Right atrium auricular region (tissue), 2 donors: Measurements from ENCODE around the gene ZNF687. TPM values are rescaled to one million over a fixed set of nuclear protein-coding genes. Genes with fewer than 3 reads are reported as not detected.

ENCODE experiments used
- DNase-seq: peaks from one replicate; pipeline ENCODE4 v3.0.0-alpha.2; 2019; ENCODE audit warnings: low spot score
- H3K27ac ChIP-seq, 2 donors: fragments of 200-600 bp; sonication (generic); 1 replicate in 1 of 2; 2 replicates in 1 of 2; pipeline ENCODE4 v1.5.1; 2016 to 2019
- H3K27me3 ChIP-seq, 2 donors: fragments of 200-600 bp; sonication (generic); one replicate each; pipeline versions ENCODE4 v1.5.1 to v1.6.0; 2017 to 2019
- H3K36me3 ChIP-seq: fragments of 200-600 bp; sonication (generic); one replicate; pipeline ENCODE4 v1.5.1; 2016
- H3K4me1 ChIP-seq, 2 donors: fragments of 200-600 bp; sonication (generic); one replicate each; pipeline versions ENCODE4 v1.5.1 to v1.6.0; 2017 to 2019
- H3K4me3 ChIP-seq, 2 donors: fragments of 200-600 bp; sonication (generic); 1 replicate in 1 of 2; 2 replicates in 1 of 2; pipeline ENCODE4 v1.5.1; 2017 to 2019; ENCODE audit warnings: mild to moderate bottlenecking in 1 of 2, moderate library complexity in 1 of 2
- H3K9me3 ChIP-seq, 2 donors: fragments of 200-600 bp; sonication (generic); one replicate each; pipeline ENCODE4 v1.5.1; 2019
- CTCF ChIP-seq, 2 donors: fragments of 200-600 bp; sonication (generic); IDR thresholded peaks; one replicate each; pipeline ENCODE4 v1.5.1; 2019; ENCODE audit warnings: antibody characterized with exemption in 2 of 2
- total RNA-seq, 2 donors: library from RNA; depleted of rRNA; stranded (reverse); fragments of >200 nt; gene quantifications; one replicate each; pipeline ENCODE4 v1.1.0, GENCODE V29; 2016

The ZNF687 gene
- total RNA-seq, 2 donors from 2014 or later, result 12.9 to 26.3 TPM

DNA sequence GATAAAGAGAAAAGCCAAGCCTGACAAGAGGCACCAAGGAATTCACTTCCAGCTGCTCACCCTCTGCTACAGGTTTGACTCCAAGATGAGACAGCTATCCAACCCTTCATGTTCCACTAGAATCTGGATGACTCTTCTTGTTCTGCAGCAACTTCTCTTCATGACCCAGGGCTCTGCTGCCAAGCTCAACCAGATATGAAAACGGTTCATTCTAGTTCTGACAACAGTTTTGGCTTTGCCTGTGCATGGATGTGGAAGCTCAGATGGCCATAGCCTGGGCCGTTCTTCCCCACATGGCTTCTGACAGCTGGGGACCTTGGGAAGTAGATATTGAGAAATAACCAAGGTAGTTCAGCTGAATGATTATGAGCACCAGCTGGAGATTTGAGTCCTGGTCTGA, 31.4 kb downstream of the ZNF687 start:
- no peak for TF ChIP-seq CTCF (IDR thresholded peaks at IDR 0.05)
- no peak for DNase-seq
- Histone ChIP-seq H3K9me3 (no peaks in the 10 kb centered on the region), H3K27me3 (no peaks in the 10 kb centered on the region), H3K27ac (peak overlapping the region; percentile 44 to 93), H3K36me3 (peaks cover 37% of the 10 kb centered on the region), H3K4me1 (peaks cover 0 to 77% of the 10 kb centered on the region in 2 donors), H3K4me3 (no peak overlapping the region)

DNA sequence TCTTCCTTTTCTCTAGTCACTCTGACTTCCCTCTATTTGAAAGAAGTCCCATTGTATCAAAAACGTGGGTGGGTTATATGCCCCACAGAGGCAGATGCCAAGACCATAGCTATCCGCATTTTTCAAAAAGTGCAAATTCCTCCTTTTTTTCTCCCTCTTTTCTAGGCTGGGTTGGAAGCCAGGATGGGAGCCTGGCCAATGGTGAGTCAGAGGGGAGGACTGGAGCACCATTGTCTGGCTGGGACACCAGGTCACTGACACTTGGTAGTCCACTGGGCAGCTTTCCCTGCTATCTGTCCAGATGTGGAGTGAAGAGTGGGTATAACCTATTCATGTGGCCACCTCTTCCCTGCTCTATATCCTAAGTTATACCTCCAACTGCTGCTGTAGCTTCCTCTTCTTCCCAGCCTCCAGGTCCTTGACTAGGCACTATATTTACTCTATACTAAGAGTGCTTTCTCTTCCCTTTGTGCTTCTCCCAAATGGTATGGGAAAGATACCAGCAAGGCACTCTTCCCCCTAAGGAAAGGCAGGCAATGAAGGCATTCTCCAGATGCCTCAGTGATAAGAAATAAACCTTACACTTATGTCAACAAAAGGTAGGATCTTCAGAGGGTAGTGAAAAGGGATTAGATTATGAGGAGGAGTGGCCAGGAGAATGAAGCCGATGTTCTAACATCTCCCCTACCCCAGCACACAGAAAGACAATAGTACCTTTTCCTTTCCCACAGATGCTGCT, 32.2 kb downstream of the ZNF687 start:
- DNase-seq, result peak; percentile 92
- Histone ChIP-seq H3K4me3 (no peak overlapping the region), H3K36me3 (peaks cover 29% of the 10 kb centered on the region), H3K9me3 (no peaks in the 10 kb centered on the region), H3K4me1 (peaks cover 0 to 69% of the 10 kb centered on the region in 2 donors), H3K27me3 (no peaks in the 10 kb centered on the region), H3K27ac (peak overlapping the region; percentile 58 to 93)
- no peak for TF ChIP-seq CTCF (IDR thresholded peaks at IDR 0.05)

DNA sequence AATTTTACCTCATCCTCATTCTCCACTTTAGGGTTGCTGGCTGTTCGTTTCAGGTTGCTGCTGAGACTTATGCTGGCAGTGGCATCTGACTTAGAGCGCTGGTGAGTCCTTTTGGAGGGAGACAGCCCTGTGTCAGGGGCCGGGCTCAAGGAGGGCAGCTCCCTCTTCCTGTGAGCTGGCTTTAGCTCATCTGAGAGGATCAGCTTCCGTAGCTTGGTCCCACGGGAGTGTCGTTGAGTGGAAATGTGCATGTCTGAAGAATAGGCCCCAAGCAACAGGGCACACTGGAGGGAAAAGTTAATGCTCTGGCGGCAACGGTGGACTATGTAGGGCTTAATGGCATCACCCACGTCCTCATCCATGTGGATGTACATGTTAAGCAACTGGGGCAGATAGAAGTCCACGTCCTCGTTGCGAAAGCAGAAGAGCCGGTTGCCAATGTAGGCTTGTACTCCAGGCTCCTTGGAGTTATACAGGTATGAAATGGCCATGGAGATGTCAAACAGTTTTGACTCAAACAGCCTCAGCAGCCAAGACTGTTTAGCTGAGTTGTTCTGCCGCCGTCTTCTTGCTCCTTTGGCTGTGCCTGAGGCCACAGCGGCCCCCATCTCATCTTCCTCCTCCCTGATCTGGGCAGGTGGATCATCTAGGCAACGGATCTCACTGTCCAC, 33.6 kb downstream of the ZNF687 start:
- Histone ChIP-seq H3K9me3 (no peaks in the 10 kb centered on the region), H3K27me3 (no peaks in the 10 kb centered on the region), H3K27ac (no peak overlapping the region), H3K4me1 (peaks cover 0 to 55% of the 10 kb centered on the region in 2 donors), H3K4me3 (no peak overlapping the region), H3K36me3 (peaks cover 28% of the 10 kb centered on the region)
- TF ChIP-seq CTCF (IDR thresholded peaks at IDR 0.05), result no peak
- DNase-seq, result no peak

GRCh38 chr1:151318975-151319374, 36.9 kb downstream of the ZNF687 start:
- peaks cover 0 to 25% of the 10 kb centered on the region in 2 donors for H3K4me1 ChIP-seq
- no peak overlapping the region for H3K4me3 ChIP-seq
- no peak for TF ChIP-seq CTCF (IDR thresholded peaks at IDR 0.05)
- H3K9me3 ChIP-seq, result no peaks in the 10 kb centered on the region
- peaks cover 50% of the 10 kb centered on the region for H3K36me3 ChIP-seq
- DNase-seq, result no peak
- H3K27me3 ChIP-seq, result no peaks in the 10 kb centered on the region
- no peak overlapping the region for H3K27ac ChIP-seq

GRCh38 chr1:151324390-151324930, 42.4 kb downstream of the ZNF687 start:
- peaks cover 34% of the 10 kb centered on the region for H3K36me3 ChIP-seq

More at GRCh38 chr1:151324390-151324930, 42.4 kb downstream of the ZNF687 start:
- Histone ChIP-seq H3K9me3 (no peaks in the 10 kb centered on the region), H3K27ac (no peak overlapping the region), H3K4me1 (peaks cover 0 to 39% of the 10 kb centered on the region in 2 donors), H3K27me3 (no peaks in the 10 kb centered on the region), H3K4me3 (no peak overlapping the region)
- no peak for DNase-seq
- no peak for TF ChIP-seq CTCF (IDR thresholded peaks at IDR 0.05)
